Measurements from ENCODE around the gene FOXD1. TPM values are rescaled to one million over a fixed set of nuclear protein-coding genes. Genes with fewer than 3 reads are reported as not detected.

Gene FOXD1
- total and polyA plus RNA-seq, 2 of the 8 experiments (the other 6 are each of a cell fraction or from before 2014, with no cell fraction given): 0.11 to 1.1 TPM

DNA sequence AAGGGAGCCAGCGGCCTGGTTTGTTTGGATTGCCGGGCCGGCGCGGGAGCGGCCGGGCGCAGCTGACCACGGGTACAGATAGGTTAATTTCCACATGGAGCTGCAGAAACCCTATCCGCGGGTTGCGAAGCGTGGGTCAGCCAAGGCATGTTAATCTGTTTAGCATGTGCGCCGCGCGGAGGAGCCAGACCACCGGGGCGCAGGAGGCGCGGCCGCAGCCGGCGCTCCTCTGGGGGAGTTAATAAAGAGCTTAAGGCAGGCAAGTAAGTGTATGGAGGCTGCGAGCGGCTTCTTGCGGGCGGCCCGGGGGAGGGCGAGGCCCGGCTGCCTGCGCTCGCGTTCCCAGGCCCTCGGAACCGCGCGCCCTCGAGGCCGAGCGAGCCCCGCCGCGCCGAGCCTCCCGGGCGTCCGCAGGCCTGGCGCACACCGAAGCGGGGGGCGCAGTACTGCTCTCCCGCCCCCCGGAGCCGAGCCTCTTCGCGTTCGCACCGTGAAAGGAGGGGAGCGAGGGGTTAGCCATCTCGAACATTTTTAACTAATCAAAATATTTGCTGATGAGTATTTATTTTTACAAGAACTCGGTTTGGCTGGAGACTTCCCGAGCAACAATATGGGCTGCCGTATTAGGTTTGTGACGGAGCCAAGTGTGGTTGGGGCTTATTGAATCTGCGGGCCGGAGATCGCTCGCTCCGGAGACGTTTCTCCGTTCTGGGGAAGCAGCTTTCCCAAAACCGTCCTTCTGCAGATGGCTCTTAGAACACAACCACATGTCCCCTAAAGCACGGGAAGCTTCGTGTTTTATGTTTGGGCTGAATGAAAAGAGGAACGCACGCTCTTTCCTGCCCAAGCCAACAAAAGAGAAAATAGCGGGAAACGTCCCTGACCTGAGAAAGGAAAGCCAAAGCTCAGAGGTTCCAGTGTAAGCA lies 28.8 kb downstream of the FOXD1 start (continued):
- TF ChIP-seq, protein P1, sequence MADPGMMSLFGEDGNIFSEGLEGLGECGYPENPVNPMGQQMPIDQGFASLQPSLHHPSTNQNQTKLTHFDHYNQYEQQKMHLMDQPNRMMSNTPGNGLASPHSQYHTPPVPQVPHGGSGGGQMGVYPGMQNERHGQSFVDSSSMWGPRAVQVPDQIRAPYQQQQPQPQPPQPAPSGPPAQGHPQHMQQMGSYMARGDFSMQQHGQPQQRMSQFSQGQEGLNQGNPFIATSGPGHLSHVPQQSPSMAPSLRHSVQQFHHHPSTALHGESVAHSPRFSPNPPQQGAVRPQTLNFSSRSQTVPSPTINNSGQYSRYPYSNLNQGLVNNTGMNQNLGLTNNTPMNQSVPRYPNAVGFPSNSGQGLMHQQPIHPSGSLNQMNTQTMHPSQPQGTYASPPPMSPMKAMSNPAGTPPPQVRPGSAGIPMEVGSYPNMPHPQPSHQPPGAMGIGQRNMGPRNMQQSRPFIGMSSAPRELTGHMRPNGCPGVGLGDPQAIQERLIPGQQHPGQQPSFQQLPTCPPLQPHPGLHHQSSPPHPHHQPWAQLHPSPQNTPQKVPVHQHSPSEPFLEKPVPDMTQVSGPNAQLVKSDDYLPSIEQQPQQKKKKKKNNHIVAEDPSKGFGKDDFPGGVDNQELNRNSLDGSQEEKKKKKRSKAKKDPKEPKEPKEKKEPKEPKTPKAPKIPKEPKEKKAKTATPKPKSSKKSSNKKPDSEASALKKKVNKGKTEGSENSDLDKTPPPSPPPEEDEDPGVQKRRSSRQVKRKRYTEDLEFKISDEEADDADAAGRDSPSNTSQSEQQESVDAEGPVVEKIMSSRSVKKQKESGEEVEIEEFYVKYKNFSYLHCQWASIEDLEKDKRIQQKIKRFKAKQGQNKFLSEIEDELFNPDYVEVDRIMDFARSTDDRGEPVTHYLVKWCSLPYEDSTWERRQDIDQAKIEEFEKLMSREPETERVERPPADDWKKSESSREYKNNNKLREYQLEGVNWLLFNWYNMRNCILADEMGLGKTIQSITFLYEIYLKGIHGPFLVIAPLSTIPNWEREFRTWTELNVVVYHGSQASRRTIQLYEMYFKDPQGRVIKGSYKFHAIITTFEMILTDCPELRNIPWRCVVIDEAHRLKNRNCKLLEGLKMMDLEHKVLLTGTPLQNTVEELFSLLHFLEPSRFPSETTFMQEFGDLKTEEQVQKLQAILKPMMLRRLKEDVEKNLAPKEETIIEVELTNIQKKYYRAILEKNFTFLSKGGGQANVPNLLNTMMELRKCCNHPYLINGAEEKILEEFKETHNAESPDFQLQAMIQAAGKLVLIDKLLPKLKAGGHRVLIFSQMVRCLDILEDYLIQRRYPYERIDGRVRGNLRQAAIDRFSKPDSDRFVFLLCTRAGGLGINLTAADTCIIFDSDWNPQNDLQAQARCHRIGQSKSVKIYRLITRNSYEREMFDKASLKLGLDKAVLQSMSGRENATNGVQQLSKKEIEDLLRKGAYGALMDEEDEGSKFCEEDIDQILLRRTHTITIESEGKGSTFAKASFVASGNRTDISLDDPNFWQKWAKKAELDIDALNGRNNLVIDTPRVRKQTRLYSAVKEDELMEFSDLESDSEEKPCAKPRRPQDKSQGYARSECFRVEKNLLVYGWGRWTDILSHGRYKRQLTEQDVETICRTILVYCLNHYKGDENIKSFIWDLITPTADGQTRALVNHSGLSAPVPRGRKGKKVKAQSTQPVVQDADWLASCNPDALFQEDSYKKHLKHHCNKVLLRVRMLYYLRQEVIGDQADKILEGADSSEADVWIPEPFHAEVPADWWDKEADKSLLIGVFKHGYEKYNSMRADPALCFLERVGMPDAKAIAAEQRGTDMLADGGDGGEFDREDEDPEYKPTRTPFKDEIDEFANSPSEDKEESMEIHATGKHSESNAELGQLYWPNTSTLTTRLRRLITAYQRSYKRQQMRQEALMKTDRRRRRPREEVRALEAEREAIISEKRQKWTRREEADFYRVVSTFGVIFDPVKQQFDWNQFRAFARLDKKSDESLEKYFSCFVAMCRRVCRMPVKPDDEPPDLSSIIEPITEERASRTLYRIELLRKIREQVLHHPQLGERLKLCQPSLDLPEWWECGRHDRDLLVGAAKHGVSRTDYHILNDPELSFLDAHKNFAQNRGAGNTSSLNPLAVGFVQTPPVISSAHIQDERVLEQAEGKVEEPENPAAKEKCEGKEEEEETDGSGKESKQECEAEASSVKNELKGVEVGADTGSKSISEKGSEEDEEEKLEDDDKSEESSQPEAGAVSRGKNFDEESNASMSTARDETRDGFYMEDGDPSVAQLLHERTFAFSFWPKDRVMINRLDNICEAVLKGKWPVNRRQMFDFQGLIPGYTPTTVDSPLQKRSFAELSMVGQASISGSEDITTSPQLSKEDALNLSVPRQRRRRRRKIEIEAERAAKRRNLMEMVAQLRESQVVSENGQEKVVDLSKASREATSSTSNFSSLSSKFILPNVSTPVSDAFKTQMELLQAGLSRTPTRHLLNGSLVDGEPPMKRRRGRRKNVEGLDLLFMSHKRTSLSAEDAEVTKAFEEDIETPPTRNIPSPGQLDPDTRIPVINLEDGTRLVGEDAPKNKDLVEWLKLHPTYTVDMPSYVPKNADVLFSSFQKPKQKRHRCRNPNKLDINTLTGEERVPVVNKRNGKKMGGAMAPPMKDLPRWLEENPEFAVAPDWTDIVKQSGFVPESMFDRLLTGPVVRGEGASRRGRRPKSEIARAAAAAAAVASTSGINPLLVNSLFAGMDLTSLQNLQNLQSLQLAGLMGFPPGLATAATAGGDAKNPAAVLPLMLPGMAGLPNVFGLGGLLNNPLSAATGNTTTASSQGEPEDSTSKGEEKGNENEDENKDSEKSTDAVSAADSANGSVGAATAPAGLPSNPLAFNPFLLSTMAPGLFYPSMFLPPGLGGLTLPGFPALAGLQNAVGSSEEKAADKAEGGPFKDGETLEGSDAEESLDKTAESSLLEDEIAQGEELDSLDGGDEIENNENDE (IDR thresholded peaks at IDR 0.05; ENCODE audit: insufficient replicate concordance, low read length): peak; percentile 31
- TF ChIP-seq SUZ12 (IDR thresholded peaks at IDR 0.05; ENCODE audit: low read length) (peak; percentile 98), KDM4A (IDR thresholded peaks at IDR 0.05; ENCODE audit: low read depth, low read length, severe bottlenecking) (peak; percentile 79), SIN3A (conservative IDR thresholded peaks at IDR 0.05 in 1 of 2, IDR thresholded peaks at IDR 0.05 in 1 of 2; ENCODE audit: low read depth in 1 of 2, low read length in 2 of 2) (0 out of 4 replicates have a peak, but pooled peaks of 1 of the 2 experiments have one; percentile 40)

All from H1 (cell line).